Stomach (tissue), 9 donors: ENCODE results near the gene FYN. TPM values are rescaled to one million over a fixed set of nuclear protein-coding genes. Genes with fewer than 3 reads are reported as not detected.

ENCODE experiments used
- DNase-seq, 2 donors: peaks; one replicate each; pipeline versions ENCODE4 v3.0.0 to v3.0.0-alpha.2; 2013 to 2019
- H3K27ac ChIP-seq, 5 donors: fragments of 200-600 bp in 4 of 5; sonication (generic) in 4 of 5; one replicate each; pipeline ENCODE4 v1.5.1; 2013 to 2019; ENCODE audit warnings: mild to moderate bottlenecking in 1 of 5, moderate library complexity in 1 of 5
- H3K27me3 ChIP-seq, 3 donors: fragments of 200-600 bp; sonication (generic); one replicate each; pipeline ENCODE4 v1.5.1; 2017 to 2019; ENCODE audit warnings: mixed run types in 1 of 3
- H3K36me3 ChIP-seq, 4 donors: fragments of 200-600 bp; sonication (generic); 1 replicate in 3 of 4; 2 replicates in 1 of 4; pipeline ENCODE4 v1.5.1; 2016 to 2019
- H3K4me1 ChIP-seq, 4 donors: fragments of 200-600 bp; sonication (generic); one replicate each; pipeline ENCODE4 v1.5.1; 2016 to 2019
- H3K4me3 ChIP-seq, 4 donors: fragments of 200-600 bp; sonication (generic) in 3 of 4; one replicate each; pipeline ENCODE4 v1.5.1; 2016 to 2019; ENCODE audit warnings: mild to moderate bottlenecking in 1 of 4
- H3K9me3 ChIP-seq, 4 donors: fragments of 200-600 bp; sonication (generic); one replicate each; pipeline ENCODE4 v1.5.1; 2016 to 2019
- CTCF ChIP-seq, 7 experiments: fragments of 450-650 bp in 4 of 7; fragments of 200-600 bp in 3 of 7; sonication (generic) in 3 of 7; IDR thresholded peaks; one replicate each; pipeline ENCODE4 v1.5.1; 2016 to 2019; ENCODE audit warnings: antibody characterized with exemption in 7 of 7, control low read depth in 2 of 7, mild to moderate bottlenecking in 1 of 7
- EP300 ChIP-seq: sonication (generic); formaldehyde crosslinking; IDR thresholded peaks from one replicate; pipeline ENCODE4 v1.6.1; 2017; ENCODE audit warnings: antibody characterized with exemption
- POLR2A ChIP-seq, 4 donors: fragments of 450-650 bp; IDR thresholded peaks; one replicate each; pipeline ENCODE4 v1.6.1; 2016; ENCODE audit warnings: antibody characterized with exemption in 4 of 4, control low read depth in 2 of 4, mild to moderate bottlenecking in 1 of 4, moderate library complexity in 1 of 4
- POLR2AphosphoS5 ChIP-seq, 3 donors: sonication (generic); formaldehyde crosslinking; IDR thresholded peaks; one replicate each; pipeline ENCODE4 v1.6.1; 2016; ENCODE audit warnings: antibody characterized with exemption in 3 of 3
- WGBS, 5 donors: extraction: QIAGEN DNeasy Blood & Tissue Kit in 3 of 5; methylation state at CpG; one replicate each; pipeline versions ENCODE4 v1.1.5 to v1.1.7; 2013 to 2018; 5-methylcytosine and 5-hydroxymethylcytosine counted together
- intact Hi-C: fragments of 100-400 bp; cut with DNase I; formaldehyde crosslinking; loops from one replicate; pipeline ENCODE4 v1.15.1; 2023; ENCODE audit warnings: low total_unique reads
- polyA plus RNA-seq, 3 donors: library from polyadenylated mRNA; stranded (reverse); fragments of 200-250 nt; gene quantifications; one replicate each; pipeline ENCODE4 v1.2.3, GENCODE V29; 2013
- total RNA-seq, 5 donors: library from RNA; depleted of rRNA; stranded (reverse); fragments of >200 nt; gene quantifications; one replicate each; pipeline versions ENCODE4 v1.1.0 to v1.2.3, GENCODE V29; 2014 to 2016
- donor health status: healthy with polysubstance abuse.
- donor health status: Bipolar disorder and iron deficiency.
- donor health status: healthy.

Gene FYN
- total and polyA plus RNA-seq, 8 donors = 8.4 to 146 (median 37.1) TPM

- Histone ChIP-seq H3K4me3 (no peak overlapping the region), H3K4me1 (peaks cover 0 to 28% (median 16%) of the 10 kb centered on the region in 4 donors), H3K27ac (peak overlapping the region in 4 of 5 donors; percentile 5 to 59 (median 32)), H3K27me3 (no peaks in the 10 kb centered on the region), H3K36me3 (no peaks in the 10 kb centered on the region), H3K9me3 (no peaks in the 10 kb centered on the region)
- TF ChIP-seq CTCF (IDR thresholded peaks at IDR 0.05) (no peak), POLR2A (IDR thresholded peaks at IDR 0.05) (no peak), EP300 (no peak), POLR2AphosphoS5 (IDR thresholded peaks at IDR 0.05) (no peak)
- 46 to 51% (median 48%) methylated on average over 4 of the region's 4 CpGs for whole genome bisulfite sequencing, 5 donors
- intact Hi-C loops = no loop called here
- DNase-seq = peak in 1 of 2 donors; percentile 57
Observed at GRCh38 chr6:111823831-111824607, 49.2 kb downstream of the FYN start.

- TF ChIP-seq POLR2AphosphoS5 (IDR thresholded peaks at IDR 0.05) = no peak
- TF ChIP-seq CTCF (IDR thresholded peaks at IDR 0.05) = no peak
- TF ChIP-seq POLR2A (IDR thresholded peaks at IDR 0.05) = no peak
- TF ChIP-seq EP300 = no peak
- intact Hi-C loops = no loop called here
- WGBS, 5 donors = 84 to 93% (median 92%) methylated on average over 6 of the region's 6 CpGs
Observed at GRCh38 chr6:111823012-111823411, 50.2 kb downstream of the FYN start.

GRCh38 chr6:111819458-111819857 is 53.8 kb downstream of the FYN start:
- no peaks in the 10 kb centered on the region for H3K36me3 ChIP-seq
- intact Hi-C loops = no loop called here
- H3K9me3 ChIP-seq = no peaks in the 10 kb centered on the region
- no peak overlapping the region for H3K4me3 ChIP-seq
- no peak for DNase-seq
- H3K4me1 ChIP-seq = peaks cover 6 to 43% (median 21%) of the 10 kb centered on the region in 4 donors
- no peaks in the 10 kb centered on the region for H3K27me3 ChIP-seq
- 87 to 97% (median 92%) methylated on average over 3 of the region's 3 CpGs for WGBS, 5 donors
- no peak overlapping the region for H3K27ac ChIP-seq
- TF ChIP-seq CTCF (IDR thresholded peaks at IDR 0.05) = no peak
- no peak for TF ChIP-seq EP300
- no peak for TF ChIP-seq POLR2AphosphoS5 (IDR thresholded peaks at IDR 0.05)
- no peak for TF ChIP-seq POLR2A (IDR thresholded peaks at IDR 0.05)

More at GRCh38 chr6:111823012-111823411, 50.2 kb downstream of the FYN start:
- Histone ChIP-seq H3K4me1 (peaks cover 6 to 38% (median 23%) of the 10 kb centered on the region in 4 donors), H3K36me3 (no peaks in the 10 kb centered on the region), H3K9me3 (no peaks in the 10 kb centered on the region), H3K27ac (peak overlapping the region in 4 of 5 donors; percentile 0 to 59 (median 32)), H3K4me3 (no peak overlapping the region), H3K27me3 (no peaks in the 10 kb centered on the region)
- DNase-seq = no peak

DNA sequence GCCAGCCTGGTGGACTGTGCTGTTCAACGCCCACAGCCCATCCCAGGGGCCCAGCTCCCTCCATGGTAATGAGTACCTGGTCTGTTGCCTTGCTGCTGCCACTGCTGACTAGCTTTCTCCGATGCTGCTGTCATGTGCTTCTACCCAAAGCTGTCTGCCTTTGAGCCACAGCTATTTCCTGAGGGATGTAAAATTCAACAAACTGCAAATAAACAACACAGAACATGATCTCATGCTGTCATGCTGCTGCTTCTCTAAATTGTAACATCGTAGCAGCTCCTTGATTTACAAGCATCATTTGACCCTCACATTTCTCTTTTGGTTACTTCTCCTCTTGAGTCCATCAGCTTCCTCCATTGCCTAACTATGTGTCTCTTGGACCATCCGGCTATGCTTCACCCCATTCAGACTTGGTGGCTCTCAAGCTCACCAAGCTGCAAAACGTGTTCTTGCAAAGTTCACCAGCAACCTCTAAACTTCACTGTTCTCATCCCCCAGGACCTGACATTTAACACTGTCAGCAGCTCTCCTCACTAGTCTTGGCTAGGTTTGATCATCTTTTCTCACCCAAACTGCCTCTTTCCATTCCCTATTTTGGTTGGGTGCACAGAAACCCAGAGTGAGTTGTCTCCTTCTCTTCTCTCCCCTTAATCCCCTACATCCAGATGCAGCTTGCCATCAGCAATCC is 54.6 kb downstream of the FYN start:
- TF ChIP-seq POLR2A (IDR thresholded peaks at IDR 0.05) (no peak), CTCF (IDR thresholded peaks at IDR 0.05) (no peak), EP300 (no peak), POLR2AphosphoS5 (IDR thresholded peaks at IDR 0.05) (no peak)

More for the DNA sequence above, 54.6 kb downstream of the FYN start:
- 57 to 71% (median 58%) methylated on average over 5 of the region's 5 CpGs for WGBS, 5 donors
- Histone ChIP-seq H3K9me3 (no peaks in the 10 kb centered on the region), H3K36me3 (peaks cover 0 to 3% (median 0%) of the 10 kb centered on the region in 4 donors), H3K27me3 (no peaks in the 10 kb centered on the region), H3K4me1 (peaks cover under 1 to 38% (median 19%) of the 10 kb centered on the region in 4 donors), H3K27ac (peak overlapping the region in 1 of 5 donors; percentile 7), H3K4me3 (no peak overlapping the region)
- intact Hi-C loops = no loop called here
- no peak for DNase-seq
